ENCODE measurements around the gene C11orf98. TPM values are rescaled to one million over a fixed set of nuclear protein-coding genes. Genes with fewer than 3 reads are reported as not detected.

C11orf98 gene
- total RNA-seq, 1 experiment from 2014 or later = 139 TPM

DNA sequence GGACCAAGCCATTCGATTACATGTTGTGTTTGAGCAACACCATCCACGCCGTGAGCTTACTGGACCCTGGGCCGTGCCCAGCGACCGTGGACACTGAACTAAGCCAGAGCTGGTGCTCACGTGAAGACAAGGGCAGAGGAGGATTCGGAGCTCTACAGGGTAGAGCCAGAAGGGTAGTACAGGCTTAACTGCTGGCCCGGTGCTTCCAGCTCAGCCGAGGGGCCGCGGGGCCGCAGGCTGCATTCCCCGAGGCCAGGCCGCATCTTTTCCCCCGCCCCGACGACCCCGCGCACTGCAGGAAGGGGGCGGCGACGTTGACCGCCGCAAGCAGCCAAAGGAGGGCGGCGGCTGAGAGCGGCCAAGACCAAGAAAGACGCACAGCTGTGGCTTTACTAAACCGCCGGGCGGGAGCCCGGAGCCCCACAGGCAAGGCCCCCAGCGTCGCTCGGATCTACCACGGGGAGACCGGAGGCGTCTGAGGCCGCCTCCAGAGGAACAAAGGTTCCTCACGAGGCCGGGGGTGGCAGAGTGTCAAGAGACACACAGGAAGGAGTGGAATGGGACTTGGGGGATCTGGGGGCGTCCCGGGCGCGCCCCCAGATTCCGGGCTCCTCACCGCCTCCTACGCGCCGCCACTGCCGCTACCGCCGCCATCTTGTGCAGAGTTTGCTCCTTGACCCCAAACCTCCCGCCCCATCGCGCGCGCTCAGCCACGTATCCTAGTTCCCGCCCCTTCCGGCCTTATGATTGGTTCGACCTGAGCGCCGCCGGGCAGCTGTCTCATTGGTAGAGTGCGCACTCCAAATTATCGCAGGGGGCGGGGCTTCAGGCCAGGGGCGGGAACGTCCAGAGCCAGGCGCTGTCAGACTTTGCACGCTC, 18.8 kb downstream of the C11orf98 start, which contains the start of gene GANAB:
GANAB (minus strand) TSS at position 668 of the 879 bp plus-strand sequence; CDS start at position 654, 14 bp downstream.
- H3K9ac ChIP-seq (ENCODE audit: extremely low read depth, insufficient read length, low read length) = peak within 1 kb of the TSS; percentile 86
- no CpG with 5 or more reads among the region's 73 CpGs for WGBS (ENCODE audit: extremely low coverage, insufficient read length, low lambda C conversion rate)
- H4K91ac ChIP-seq (ENCODE audit: insufficient read length, low read depth, low read length) = no peak within 1 kb of the TSS
- peaks cover 10% of the 10 kb centered on the region; the same call in 1 of the 2 replicates for H3K79me2 ChIP-seq (ENCODE audit: insufficient read depth, low read length)
- H2BK120ac ChIP-seq (ENCODE audit: low read depth, low read length, poor library complexity, severe bottlenecking) = no peak within 1 kb of the TSS
- no peaks in the 10 kb centered on the region for H3K9me3 ChIP-seq (ENCODE audit: control insufficient read depth, low read depth, low read length)
- TF ChIP-seq, protein P1, sequence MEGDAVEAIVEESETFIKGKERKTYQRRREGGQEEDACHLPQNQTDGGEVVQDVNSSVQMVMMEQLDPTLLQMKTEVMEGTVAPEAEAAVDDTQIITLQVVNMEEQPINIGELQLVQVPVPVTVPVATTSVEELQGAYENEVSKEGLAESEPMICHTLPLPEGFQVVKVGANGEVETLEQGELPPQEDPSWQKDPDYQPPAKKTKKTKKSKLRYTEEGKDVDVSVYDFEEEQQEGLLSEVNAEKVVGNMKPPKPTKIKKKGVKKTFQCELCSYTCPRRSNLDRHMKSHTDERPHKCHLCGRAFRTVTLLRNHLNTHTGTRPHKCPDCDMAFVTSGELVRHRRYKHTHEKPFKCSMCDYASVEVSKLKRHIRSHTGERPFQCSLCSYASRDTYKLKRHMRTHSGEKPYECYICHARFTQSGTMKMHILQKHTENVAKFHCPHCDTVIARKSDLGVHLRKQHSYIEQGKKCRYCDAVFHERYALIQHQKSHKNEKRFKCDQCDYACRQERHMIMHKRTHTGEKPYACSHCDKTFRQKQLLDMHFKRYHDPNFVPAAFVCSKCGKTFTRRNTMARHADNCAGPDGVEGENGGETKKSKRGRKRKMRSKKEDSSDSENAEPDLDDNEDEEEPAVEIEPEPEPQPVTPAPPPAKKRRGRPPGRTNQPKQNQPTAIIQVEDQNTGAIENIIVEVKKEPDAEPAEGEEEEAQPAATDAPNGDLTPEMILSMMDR (conservative IDR thresholded peaks at IDR 0.05) = no peak
- no peak within 1 kb of the TSS for H2BK15ac ChIP-seq (ENCODE audit: low read depth, low read length)
- H4K20me1 ChIP-seq (ENCODE audit: control insufficient read depth, insufficient read depth, insufficient read length) = no peaks in the 10 kb centered on the region
- no peak within 1 kb of the TSS for H2BK20ac ChIP-seq (ENCODE audit: low read depth, low read length, poor library complexity, severe bottlenecking)
- no peak within 1 kb of the TSS; the same call in 1 of the 2 replicates for H3K4ac ChIP-seq (ENCODE audit: low read depth, low read length)
- peaks cover 5% of the 10 kb centered on the region for H3K23me2 ChIP-seq (ENCODE audit: insufficient read length, low read depth, low read length, poor library complexity, severe bottlenecking)
- H3K56ac ChIP-seq (ENCODE audit: insufficient read length, low read depth, low read length) = no peak within 1 kb of the TSS
- no peak within 1 kb of the TSS for H2AFZ ChIP-seq (ENCODE audit: low read length)
- H3K27ac Mint-ChIP-seq = peak within 1 kb of the TSS; percentile 84 to 98 (median 98)
- H3K9me3 Mint-ChIP-seq = no peaks in the 10 kb centered on the region
- H4K8ac ChIP-seq (replicated peaks; ENCODE audit: insufficient read length, low read depth, low read length) = no peak within 1 kb of the TSS
- peak within 1 kb of the TSS; percentile 85 for H3K14ac ChIP-seq (ENCODE audit: insufficient read depth, low read length)
- no peak within 1 kb of the TSS for H4K5ac ChIP-seq (ENCODE audit: insufficient read length, low read depth, low read length)
- no peak within 1 kb of the TSS for H3T11ph ChIP-seq (ENCODE audit: low read length)
- peak; percentile 98 for DNase-seq
- H3K36me3 Mint-ChIP-seq (ENCODE audit: insufficient read depth in 1 of 3, low read depth in 3 of 3) = peaks cover 14 to 46% (median 29%) of the 10 kb centered on the region in 3 experiments
- no peak within 1 kb of the TSS for H2BK5ac ChIP-seq (ENCODE audit: insufficient read length, low read length)
- no peak within 1 kb of the TSS for H2AK5ac ChIP-seq (ENCODE audit: insufficient read length, low read length)
- no peak within 1 kb of the TSS for H3K27ac ChIP-seq (ENCODE audit: insufficient read length, low read depth, low read length)
- H3K79me1 ChIP-seq (ENCODE audit: insufficient read depth, low read depth, low read length, poor library complexity, severe bottlenecking) = no peaks in the 10 kb centered on the region
- peak within 1 kb of the TSS; percentile 74 for H3K4me2 ChIP-seq (ENCODE audit: insufficient read depth, insufficient read length, low read length)
- no peaks in the 10 kb centered on the region for H3K27me3 Mint-ChIP-seq (ENCODE audit: low read depth)
- H2BK12ac ChIP-seq (ENCODE audit: insufficient read length, low read depth, low read length) = no peak within 1 kb of the TSS
- no peaks in the 10 kb centered on the region for H3K27me3 ChIP-seq (ENCODE audit: insufficient read depth, low read length)
- peaks cover 7 to 9% of the 10 kb centered on the region in 2 experiments for H3K4me1 Mint-ChIP-seq
- H3K23ac ChIP-seq (ENCODE audit: insufficient read length, low read depth, low read length) = no peak within 1 kb of the TSS
- peak within 1 kb of the TSS; percentile 81 for H3K18ac ChIP-seq (ENCODE audit: insufficient read length, low read depth, low read length)
- peaks cover 3% of the 10 kb centered on the region; the same call in 1 of the 2 replicates for H3K4me1 ChIP-seq (ENCODE audit: insufficient read depth, low read length)
- peak within 1 kb of the TSS; percentile 98 to 100 for H3K4me3 Mint-ChIP-seq
